Activated CD4-positive, alpha-beta T cell treated with anti-CD3 and anti-CD28 coated beads, Interleukin-2, amount 50 U/mL, for 16 hours (primary cell): Measurements from ENCODE around the gene CD99L2.

Source experiments
- DNase-seq: peaks from one replicate; pipeline ENCODE4 v3.0.0-alpha.2; 2020

The CD99L2 gene

DNA sequence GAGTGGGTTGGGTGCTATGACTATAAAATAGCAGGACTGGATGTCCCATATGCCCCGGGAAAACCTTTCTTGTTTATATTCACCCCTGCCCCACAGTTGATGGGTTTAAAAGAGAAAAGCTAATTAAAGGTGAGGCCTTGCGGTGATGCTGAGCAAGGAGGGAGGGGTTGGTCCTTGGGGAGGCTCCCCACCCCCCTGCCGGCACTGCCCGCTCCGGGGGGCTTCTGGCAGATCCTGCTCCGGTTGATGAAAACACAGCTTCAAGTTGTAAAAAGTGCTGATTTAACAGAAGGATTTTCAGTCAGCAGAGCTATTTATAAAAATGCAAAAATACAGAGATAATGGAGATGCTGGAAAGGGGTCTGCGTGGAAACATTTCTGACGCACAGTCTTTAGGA is 136.7 kb downstream of the CD99L2 start:
- DNase-seq, result no peak

DNA sequence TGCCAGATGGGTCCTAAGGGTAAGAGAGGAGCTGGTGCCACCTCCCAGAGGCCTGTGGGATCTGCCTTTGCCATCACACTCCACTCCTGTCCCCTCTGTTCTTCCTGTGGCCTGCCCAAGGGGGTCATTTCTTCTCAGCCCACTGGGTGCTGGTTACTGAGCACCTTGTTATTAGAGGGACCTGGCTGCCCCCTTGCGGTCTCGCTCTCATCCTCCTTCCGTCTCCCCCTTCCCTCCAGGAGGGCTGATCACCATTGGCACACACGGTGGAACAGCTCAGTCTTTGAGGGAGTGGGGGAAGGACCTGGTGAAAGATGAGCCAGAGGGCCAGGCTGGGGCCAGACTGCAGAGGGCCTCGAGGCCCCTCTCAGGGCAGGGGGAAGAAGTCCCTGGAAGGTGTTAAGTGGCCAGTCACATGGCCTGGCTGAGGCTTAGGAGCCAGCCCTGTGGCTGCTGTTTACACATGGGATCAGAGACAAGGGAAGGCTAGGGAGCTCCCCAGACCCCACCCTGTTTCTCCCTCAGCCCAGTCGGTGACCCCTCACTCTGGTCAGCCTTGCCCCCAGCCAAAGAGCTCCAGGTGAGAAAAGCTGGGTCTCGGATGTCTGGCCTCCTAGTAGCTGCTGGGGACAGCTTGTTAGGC is 137.2 kb downstream of the CD99L2 start:
- no peak for DNase-seq

DNA sequence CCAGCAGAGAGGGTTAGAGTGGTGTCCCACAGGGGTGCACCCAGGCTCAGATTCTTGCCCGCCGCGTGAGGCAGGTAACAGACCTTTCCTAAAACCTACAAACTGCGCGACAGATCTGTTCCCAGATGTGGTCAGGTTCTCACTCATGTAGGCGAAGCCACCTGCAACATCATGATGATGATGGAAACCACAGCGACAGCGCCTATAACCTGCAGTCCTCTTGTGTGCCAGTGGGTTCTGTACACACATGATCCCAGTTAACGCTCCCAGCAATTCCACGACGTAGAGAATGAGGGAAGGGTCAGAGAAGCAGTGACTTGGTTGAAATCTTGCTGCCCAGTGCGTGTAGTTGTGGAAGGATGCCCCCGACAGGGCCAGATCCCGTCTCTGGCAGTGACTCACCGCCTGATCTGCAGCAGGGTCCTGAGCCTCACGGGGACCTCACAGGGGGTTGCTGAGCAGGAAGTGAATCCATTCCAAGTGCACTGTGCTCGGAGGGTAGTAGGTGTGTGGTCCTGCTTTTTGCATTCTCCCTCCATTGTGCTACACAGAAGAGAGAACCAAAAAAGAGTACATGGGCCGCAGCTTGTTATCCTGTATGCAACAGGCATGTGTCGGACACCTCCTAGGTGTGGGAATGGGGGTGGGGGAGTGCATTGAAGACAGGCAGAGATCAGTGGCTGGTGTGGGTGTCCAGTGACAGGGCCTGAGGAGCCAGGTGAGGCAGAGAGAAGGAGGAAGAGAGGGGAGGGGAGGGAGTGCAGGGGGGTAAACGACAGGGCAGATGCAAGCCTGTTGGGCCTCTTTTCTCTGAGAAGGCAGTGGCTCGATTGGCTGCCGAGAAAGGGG is 138.7 kb downstream of the CD99L2 start:
- DNase-seq, result no peak

DNA sequence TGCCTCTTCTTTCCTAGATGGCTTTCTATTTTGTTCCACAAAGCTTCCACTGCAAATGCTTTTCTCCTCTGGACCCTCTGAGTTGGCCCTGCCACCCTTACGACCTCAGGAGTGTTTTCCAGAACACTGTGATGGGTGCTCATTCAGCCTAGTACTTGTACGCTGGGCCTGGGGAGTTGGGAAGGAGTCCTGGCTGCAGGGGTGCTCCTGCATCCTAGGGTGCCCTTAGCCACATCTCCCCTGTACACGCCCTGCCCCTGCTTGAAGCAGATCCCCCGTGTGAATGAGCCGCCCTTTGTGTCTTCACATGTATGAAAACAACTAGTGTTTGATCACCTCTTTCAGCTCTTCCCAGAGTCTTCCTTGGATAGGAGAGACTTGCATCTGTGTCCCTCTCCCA is 141.1 kb downstream of the CD99L2 start:
- DNase-seq, result no peak

DNA sequence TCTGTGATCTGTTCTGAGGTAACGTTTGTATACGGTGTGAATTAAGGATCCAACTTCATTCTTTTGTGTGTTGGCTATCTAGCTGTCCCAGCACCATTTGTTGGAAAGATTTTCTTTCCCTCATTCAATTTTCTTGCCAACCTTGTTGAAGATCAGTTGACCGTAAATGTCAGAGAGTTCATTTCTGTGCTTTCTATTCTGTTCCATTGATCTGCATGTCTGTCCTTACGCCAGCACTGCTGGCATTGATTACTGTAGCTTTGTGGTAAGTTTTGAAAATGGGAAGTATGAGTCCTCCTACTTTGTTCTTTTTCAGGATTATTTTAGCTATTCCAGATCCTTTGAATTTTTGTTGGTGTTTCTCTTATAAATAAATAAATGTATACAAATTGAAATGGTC is 144.5 kb downstream of the CD99L2 start:
- DNase-seq, result no peak

DNA sequence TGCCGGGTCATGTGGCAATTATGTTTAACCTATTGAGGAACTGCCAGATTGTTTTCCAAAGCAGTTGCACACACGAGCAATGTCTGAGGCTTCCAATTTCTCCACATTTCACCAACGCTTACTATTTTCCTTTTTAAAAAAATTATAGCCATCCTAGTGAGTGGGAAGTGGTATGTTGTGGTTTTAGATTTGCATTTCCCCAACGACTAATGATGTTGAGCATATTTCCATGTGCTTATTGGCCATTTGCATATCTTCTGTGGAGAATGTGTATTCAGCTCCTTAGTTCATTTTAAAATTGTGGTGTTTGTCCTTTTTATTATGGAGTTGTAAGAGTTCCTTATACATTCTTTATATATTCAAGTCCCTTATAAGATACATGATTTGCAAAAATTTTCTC is 145.1 kb downstream of the CD99L2 start:
- no peak for DNase-seq

DNA sequence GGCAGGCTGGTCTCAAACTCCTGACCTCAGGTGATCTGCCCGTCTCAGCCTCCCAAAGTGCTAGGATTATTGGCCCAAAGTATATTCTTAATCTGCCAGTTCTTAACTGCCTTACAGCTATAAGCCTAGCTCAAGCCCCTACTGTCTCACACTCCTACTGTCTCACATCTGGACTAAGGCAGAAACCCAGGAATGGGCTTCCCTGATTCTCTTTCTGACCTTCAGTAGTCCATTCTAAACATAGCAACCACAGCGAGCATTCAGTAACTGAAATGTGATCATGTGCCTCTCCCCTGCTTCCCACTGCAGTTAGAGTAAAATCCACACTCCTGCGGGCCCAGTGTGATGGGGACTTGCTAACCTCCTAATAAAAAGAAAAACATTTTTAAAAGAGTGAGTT is 146.3 kb downstream of the CD99L2 start:
- DNase-seq, result no peak

DNA sequence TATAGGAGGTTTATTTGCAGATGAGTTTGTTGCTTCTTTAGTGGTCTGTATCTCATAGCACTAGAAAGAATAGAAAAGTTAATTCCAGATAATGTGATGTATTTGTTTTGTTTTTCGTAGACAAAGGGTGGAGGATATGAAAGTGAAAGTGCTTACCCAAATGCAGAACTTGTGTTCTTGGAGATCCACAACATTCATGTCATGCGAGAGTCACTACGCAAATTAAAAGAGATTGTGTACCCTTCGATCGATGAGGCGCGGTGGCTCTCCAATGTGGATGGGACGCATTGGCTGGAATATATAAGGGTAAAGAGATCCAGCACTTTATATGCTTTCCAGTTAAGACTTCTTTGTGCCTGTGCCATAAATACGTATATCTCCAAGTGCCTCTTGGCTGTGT is 162.0 kb downstream of the CD99L2 start:
- no peak for DNase-seq

DNA sequence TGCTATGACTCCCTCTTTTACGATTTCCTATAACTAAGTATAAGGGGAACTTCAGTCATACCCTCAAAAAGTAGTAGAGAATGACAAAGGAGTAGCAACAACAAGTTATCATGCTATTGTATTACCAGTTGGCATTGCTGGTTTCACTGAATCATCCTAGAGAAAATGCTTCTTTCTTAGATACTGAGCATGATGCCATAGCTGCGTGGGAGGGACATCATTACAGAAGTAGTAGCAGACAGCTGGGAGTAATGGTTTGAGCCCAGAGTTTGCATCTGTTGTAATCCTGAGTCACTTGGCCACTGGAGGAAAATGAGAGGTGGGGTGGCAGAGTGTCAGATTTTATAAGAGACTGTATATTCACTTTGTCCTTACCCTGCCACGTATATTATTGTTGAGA is 166.7 kb downstream of the CD99L2 start:
- DNase-seq, result peak; percentile 33

DNA sequence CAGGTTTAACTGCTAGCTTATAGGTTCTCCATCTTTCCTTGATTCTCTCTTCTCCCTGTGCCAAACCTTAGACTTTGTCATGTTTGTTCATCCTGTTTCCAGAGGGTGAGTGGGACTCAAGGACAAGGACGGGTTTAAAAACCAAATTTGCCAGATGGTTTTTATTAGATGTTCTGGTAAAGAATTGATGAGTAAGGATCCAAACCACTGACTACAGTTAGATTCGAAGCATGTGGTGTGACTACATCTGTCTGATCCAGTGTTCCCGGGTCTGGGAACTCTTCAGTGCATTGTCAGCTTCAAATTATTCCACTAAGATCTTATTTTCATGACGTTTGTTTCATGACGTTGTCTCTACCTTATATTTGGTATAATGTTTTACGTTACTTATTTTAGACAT is 167.7 kb downstream of the CD99L2 start:
- DNase-seq, result no peak

DNA sequence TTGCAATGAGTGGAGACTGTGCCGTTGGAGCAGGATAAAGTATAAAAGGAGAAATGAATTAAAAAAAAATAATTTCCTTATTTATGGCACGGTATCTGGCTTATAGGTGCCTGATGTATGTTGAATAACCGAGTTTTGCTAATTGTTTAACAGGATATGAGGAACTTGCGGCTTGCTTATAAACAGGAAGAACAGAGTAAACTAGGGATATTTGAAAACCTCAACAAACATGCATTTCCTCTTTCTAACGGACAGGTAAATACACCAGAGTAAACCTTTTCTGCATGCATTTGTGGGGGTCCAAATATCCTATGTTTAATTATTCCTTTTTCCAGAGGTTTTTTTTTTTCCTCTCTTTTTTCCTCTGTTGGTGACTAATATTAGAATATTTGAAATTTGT is 168.5 kb downstream of the CD99L2 start:
- no peak for DNase-seq

DNA sequence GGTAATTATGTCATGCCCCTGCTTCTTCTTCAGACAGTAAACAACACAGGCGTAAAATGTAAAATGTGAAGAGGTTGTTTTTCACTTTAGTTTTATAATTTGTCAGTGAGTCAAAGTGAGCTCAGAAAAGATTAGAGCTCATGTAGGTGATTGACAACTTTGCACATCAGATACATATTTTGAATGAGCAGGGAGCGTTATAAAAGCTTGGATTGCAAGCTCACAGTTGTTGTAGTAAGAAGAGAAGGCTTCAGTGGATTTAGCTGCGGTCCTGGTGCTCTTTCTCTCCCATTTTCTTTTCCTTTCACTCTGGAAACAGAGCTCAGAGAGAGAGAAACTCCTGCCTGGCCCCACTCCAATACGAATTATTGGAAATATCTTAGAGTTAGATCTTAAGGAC is 178.8 kb downstream of the CD99L2 start:
- no peak for DNase-seq
